NCI-H345 (cell line): ENCODE results near the gene PTTG2.

Experiments used
- DNase-seq: peaks from one replicate; lab custom pipeline; 2025; lab: John Stamatoyannopoulos, UW

Gene PTTG2

GRCh38 chr4:37989398-37990260 lies 29.4 kb downstream of the PTTG2 start:
- DNase-seq, result no peak

- DNase-seq, result no peak
Observed at GRCh38 chr4:37990731-37991245, 30.6 kb downstream of the PTTG2 start.

GRCh38 chr4:37991623-37992410 lies 31.6 kb downstream of the PTTG2 start:
- DNase-seq, result no peak

- no peak for DNase-seq
Observed at GRCh38 chr4:37993806-37994205, 33.6 kb downstream of the PTTG2 start.

- no peak for DNase-seq
Observed at GRCh38 chr4:37994569-37994968, 34.4 kb downstream of the PTTG2 start.

- DNase-seq, result no peak
Observed at GRCh38 chr4:37995299-37995821, 35.2 kb downstream of the PTTG2 start.

- DNase-seq, result no peak
Observed at GRCh38 chr4:37995981-37996775, 36.0 kb downstream of the PTTG2 start.

GRCh38 chr4:37998226-37998625 lies 38.0 kb downstream of the PTTG2 start:
- no peak for DNase-seq

GRCh38 chr4:37999000-37999716 lies 39.0 kb downstream of the PTTG2 start:
- peak; percentile 56 for DNase-seq

GRCh38 chr4:37999965-38000364 lies 39.8 kb downstream of the PTTG2 start:
- DNase-seq, result no peak

- no peak for DNase-seq
Observed at GRCh38 chr4:38001927-38002326, 41.7 kb downstream of the PTTG2 start.

GRCh38 chr4:38002451-38003071 lies 42.4 kb downstream of the PTTG2 start:
- DNase-seq, result no peak

- DNase-seq, result no peak
Observed at GRCh38 chr4:38003102-38003501, 42.9 kb downstream of the PTTG2 start.

GRCh38 chr4:38003628-38004027 lies 43.4 kb downstream of the PTTG2 start:
- DNase-seq, result no peak

GRCh38 chr4:38004062-38004461 lies 43.9 kb downstream of the PTTG2 start:
- no peak for DNase-seq

- no peak for DNase-seq
Observed at GRCh38 chr4:38004887-38005286, 44.7 kb downstream of the PTTG2 start.

- no peak for DNase-seq
Observed at GRCh38 chr4:38005637-38006036, 45.4 kb downstream of the PTTG2 start.

GRCh38 chr4:38007645-38008044 lies 47.4 kb downstream of the PTTG2 start:
- no peak for DNase-seq

- DNase-seq, result no peak
Observed at GRCh38 chr4:38008571-38009021, 48.4 kb downstream of the PTTG2 start.

GRCh38 chr4:38009421-38009820 lies 49.2 kb downstream of the PTTG2 start:
- no peak for DNase-seq

GRCh38 chr4:38009949-38010348 lies 49.8 kb downstream of the PTTG2 start:
- DNase-seq, result no peak
